H9 (cell line): ENCODE measurements around the gene AHNAK. TPM values are rescaled to one million over a fixed set of nuclear protein-coding genes. Genes with fewer than 3 reads are reported as not detected.

ENCODE experiments used
- DNase-seq: peaks from one replicate; pipeline ENCODE4 v3.0.0-alpha.2; 2017
- H2AFZ ChIP-seq: one replicate; pipeline ENCODE4 v1.6.1; 2013; ENCODE audit warnings: mild to moderate bottlenecking, low read length, control low read depth, moderate library complexity
- H2AK5ac ChIP-seq: 2 replicates; pipeline ENCODE4 v1.6.1; 2013; ENCODE audit warnings: low read length, control low read depth, mixed read lengths; ENCODE audit not compliant: insufficient read length
- H2BK120ac ChIP-seq: one replicate; pipeline ENCODE4 v1.6.1; 2013; ENCODE audit warnings: low read depth, mild to moderate bottlenecking, low read length, control low read depth, inconsistent platforms; ENCODE audit not compliant: poor library complexity, severe bottlenecking
- H2BK12ac ChIP-seq: 2 replicates; pipeline ENCODE4 v1.6.1; 2013; ENCODE audit warnings: low read length, control low read depth, mixed read lengths, low read depth; ENCODE audit not compliant: insufficient read length
- H2BK15ac ChIP-seq: 2 replicates; pipeline ENCODE4 v1.6.1; 2013; ENCODE audit warnings: low read depth, low read length, control low read depth
- H2BK20ac ChIP-seq: one replicate; pipeline ENCODE4 v1.6.1; 2013; ENCODE audit warnings: low read depth, mild to moderate bottlenecking, low read length, control low read depth, inconsistent platforms; ENCODE audit not compliant: poor library complexity, severe bottlenecking
- H2BK5ac ChIP-seq: 2 replicates; pipeline ENCODE4 v1.6.1; 2013; ENCODE audit warnings: low read length, control low read depth, mixed read lengths; ENCODE audit not compliant: insufficient read length
- H3K14ac ChIP-seq: 2 replicates; pipeline ENCODE4 v1.6.1; 2013; ENCODE audit warnings: low read length, control low read depth; ENCODE audit not compliant: insufficient read depth
- H3K18ac ChIP-seq: 2 replicates; pipeline ENCODE4 v1.6.1; 2013; ENCODE audit warnings: low read depth, mild to moderate bottlenecking, mixed read lengths, low read length, control low read depth; ENCODE audit not compliant: insufficient read length
- H3K23ac ChIP-seq: 2 replicates; pipeline ENCODE4 v1.6.1; 2013; ENCODE audit warnings: low read length, control low read depth, mixed read lengths, low read depth; ENCODE audit not compliant: insufficient read length
- H3K23me2 ChIP-seq: 2 replicates; pipeline ENCODE4 v1.6.1; 2013; ENCODE audit warnings: low read depth, mild to moderate bottlenecking, mixed read lengths, low read length, control low read depth; ENCODE audit not compliant: insufficient read length, poor library complexity, severe bottlenecking
- H3K27ac ChIP-seq: 2 replicates; pipeline ENCODE4 v1.5.1; 2013; ENCODE audit warnings: low read length, control low read depth, mixed read lengths, low read depth; ENCODE audit not compliant: insufficient read length
- H3K27me3 ChIP-seq: 2 replicates; pipeline ENCODE4 v1.6.1; 2013; ENCODE audit warnings: low read length, control low read depth, inconsistent platforms; ENCODE audit not compliant: insufficient read depth
- H3K4ac ChIP-seq: 2 replicates; pipeline ENCODE4 v1.6.1; 2013; ENCODE audit warnings: low read depth, mild to moderate bottlenecking, control low read depth, inconsistent platforms, low read length, moderate library complexity
- H3K4me1 ChIP-seq: 2 replicates; pipeline ENCODE4 v1.6.1; 2013; ENCODE audit warnings: low read length, control low read depth, inconsistent platforms; ENCODE audit not compliant: insufficient read depth
- H3K4me2 ChIP-seq: 2 replicates; pipeline ENCODE4 v1.6.1; 2013; ENCODE audit warnings: low read length, control low read depth, mixed read lengths; ENCODE audit not compliant: insufficient read length, insufficient read depth
- H3K56ac ChIP-seq: 2 replicates; pipeline ENCODE4 v1.6.1; 2013; ENCODE audit warnings: low read depth, mild to moderate bottlenecking, mixed read lengths, low read length, control low read depth; ENCODE audit not compliant: insufficient read length
- H3K79me1 ChIP-seq: 2 replicates; pipeline ENCODE4 v1.6.1; 2013; ENCODE audit warnings: low read depth, mild to moderate bottlenecking, moderate library complexity, low read length, control low read depth, inconsistent platforms; ENCODE audit not compliant: insufficient read depth, poor library complexity, severe bottlenecking
- H3K79me2 ChIP-seq: 2 replicates; pipeline ENCODE4 v1.6.1; 2013; ENCODE audit warnings: low read length, control low read depth, inconsistent platforms; ENCODE audit not compliant: insufficient read depth
- H3K9ac ChIP-seq: 2 replicates; pipeline ENCODE4 v1.6.1; 2013; ENCODE audit warnings: low read length, control low read depth, mixed read lengths; ENCODE audit not compliant: insufficient read length; ENCODE audit errors: extremely low read depth
- H3K9me3 ChIP-seq: one replicate; pipeline ENCODE4 v1.6.1; 2013; ENCODE audit warnings: low read depth, low read length, inconsistent platforms; ENCODE audit not compliant: control insufficient read depth
- H3T11ph ChIP-seq: one replicate; pipeline ENCODE4 v1.6.1; 2013; ENCODE audit warnings: mild to moderate bottlenecking, low read length, control low read depth, inconsistent platforms
- H4K20me1 ChIP-seq: one replicate; pipeline ENCODE4 v1.6.1; 2013; ENCODE audit not compliant: control insufficient read depth, insufficient read length, insufficient read depth
- H4K5ac ChIP-seq: 2 replicates; pipeline ENCODE4 v1.6.1; 2013; ENCODE audit warnings: low read depth, mild to moderate bottlenecking, mixed read lengths, low read length, control low read depth; ENCODE audit not compliant: insufficient read length
- H4K8ac ChIP-seq: replicated peaks from 2 replicates; pipeline ENCODE4 v1.6.1; 2013; ENCODE audit warnings: low read length, control low read depth, mixed read lengths, low read depth; ENCODE audit not compliant: insufficient read length
- H4K91ac ChIP-seq: 2 replicates; pipeline ENCODE4 v1.6.1; 2013; ENCODE audit warnings: low read depth, mild to moderate bottlenecking, moderate library complexity, mixed read lengths, low read length, control low read depth; ENCODE audit not compliant: insufficient read length
- H3K27ac Mint-ChIP-seq, 3 experiments: 2 replicates in 2 of 3; 3 replicates in 1 of 3; pipeline ENCODE4 v1.8.0; 2020 to 2021; ENCODE audit warnings: mixed read lengths in 3 of 3, mild to moderate bottlenecking in 1 of 3, moderate library complexity in 1 of 3
- H3K27me3 Mint-ChIP-seq: 2 replicates; pipeline ENCODE4 v1.8.0; 2021; ENCODE audit warnings: low read depth, mild to moderate bottlenecking, moderate library complexity, mixed read lengths
- H3K36me3 Mint-ChIP-seq, 3 experiments: 2 replicates in 2 of 3; 3 replicates in 1 of 3; pipeline ENCODE4 v1.8.0; 2020 to 2021; ENCODE audit warnings: low read depth in 3 of 3, mixed read lengths in 3 of 3; ENCODE audit not compliant: insufficient read depth in 1 of 3
- H3K4me1 Mint-ChIP-seq, 2 experiments: 2 replicates each; pipeline ENCODE4 v1.8.0; 2020; ENCODE audit warnings: mixed read lengths in 2 of 2
- H3K4me3 Mint-ChIP-seq, 2 experiments: 2 replicates in 1 of 2; 3 replicates in 1 of 2; pipeline ENCODE4 v1.8.0; 2020 to 2021; ENCODE audit warnings: mild to moderate bottlenecking in 2 of 2, mixed read lengths in 2 of 2, moderate library complexity in 1 of 2
- H3K9me3 Mint-ChIP-seq, 2 experiments: 2 replicates in 1 of 2; 3 replicates in 1 of 2; pipeline ENCODE4 v1.8.0; 2020; ENCODE audit warnings: mild to moderate bottlenecking in 2 of 2, mixed read lengths in 2 of 2, moderate library complexity in 1 of 2
- WGBS: extraction: QIAGEN DNeasy Blood & Tissue Kit; methylation state at CpG from one replicate; pipeline ENCODE4 v1.1.7; 2013; ENCODE audit warnings: missing lambda C conversion rate, low lambda C conversion rate, mixed read lengths; ENCODE audit not compliant: insufficient read length; ENCODE audit errors: extremely low coverage; 5-methylcytosine and 5-hydroxymethylcytosine counted together
- total RNA-seq: library from RNA; stranded (reverse); gene quantifications from 2 replicates; pipeline ENCODE4 v1.2.1, GENCODE V29; 2021
- TF ChIP-seq, protein P1 (sequence below): fragments of 200-600 bp; sonication (generic); conservative IDR thresholded peaks from 3 replicates; pipeline ENCODE4 v1.8.0; 2021; ENCODE audit warnings: antibody characterized with exemption, mild to moderate bottlenecking

AHNAK gene
- total RNA-seq, 1 experiment from 2014 or later: 15.2 TPM

DNA sequence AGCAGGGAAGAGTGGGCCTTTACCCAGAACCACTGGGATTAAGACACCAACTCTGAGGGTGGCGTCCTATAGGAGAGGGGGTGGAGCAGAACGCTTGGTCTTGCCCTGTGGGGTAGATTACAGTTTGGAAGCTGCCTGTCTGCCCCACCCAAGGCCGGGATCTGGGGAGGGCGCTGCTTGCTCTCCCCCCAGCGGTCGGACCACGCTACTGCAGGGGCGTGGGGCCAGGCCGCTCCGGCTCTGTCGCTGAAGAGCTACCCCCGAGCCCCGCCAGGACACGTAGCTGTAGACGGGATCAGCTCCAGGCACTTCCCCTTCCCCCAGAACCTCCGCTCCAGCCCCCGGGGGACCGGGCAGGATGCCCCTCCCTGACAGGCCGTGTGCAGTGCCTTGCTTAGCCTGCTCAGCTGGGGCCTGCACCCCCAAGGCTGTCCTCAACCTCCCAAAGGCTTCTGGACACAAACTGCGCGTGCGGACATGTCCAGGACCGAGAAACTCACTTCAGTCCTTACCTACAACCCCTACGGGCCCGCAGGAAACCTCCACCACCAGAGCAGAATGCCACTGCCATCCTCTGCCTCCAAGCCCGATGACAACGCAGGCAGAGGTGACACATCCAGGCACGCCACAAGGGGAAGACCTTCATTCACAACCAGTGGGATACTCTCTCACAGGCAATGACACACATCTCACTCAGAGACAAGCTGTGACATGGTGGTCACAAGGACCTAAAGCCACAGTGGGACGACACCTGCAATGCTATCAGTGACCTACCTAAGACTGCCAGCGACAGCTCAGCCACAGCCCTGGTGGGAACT lies 3.6 kb downstream of the AHNAK start:
- Histone ChIP-seq H3K4ac (no peak overlapping the region), H3K9me3 (no peaks in the 10 kb centered on the region), H2AK5ac (no peak overlapping the region), H3T11ph (no peak overlapping the region), H3K27ac (no peak overlapping the region), H3K4me2 (peak overlapping the region; percentile 5), H3K18ac (no peak overlapping the region), H2AFZ (no peak overlapping the region), H3K79me1 (no peaks in the 10 kb centered on the region), H3K23me2 (peaks cover 26% of the 10 kb centered on the region), H3K56ac (no peak overlapping the region), H3K23ac (no peak overlapping the region), H3K79me2 (no peaks in the 10 kb centered on the region), H3K14ac (no peak overlapping the region), H4K8ac (no peak overlapping the region), H2BK5ac (no peak overlapping the region), H4K20me1 (peaks cover 2% of the 10 kb centered on the region), H4K5ac (no peak overlapping the region), H3K27me3 (peaks cover 41% of the 10 kb centered on the region), H2BK15ac (no peak overlapping the region), H3K4me1 (no peaks in the 10 kb centered on the region; the same call in 1 of the 2 replicates), H3K9ac (no peak overlapping the region), H2BK12ac (no peak overlapping the region), H4K91ac (no peak overlapping the region), H2BK20ac (no peak overlapping the region), H2BK120ac (no peak overlapping the region)
- Mint-ChIP-seq H3K4me1 (peaks cover 39 to 56% of the 10 kb centered on the region in 2 experiments), H3K27me3 (peaks cover 62% of the 10 kb centered on the region), H3K4me3 (peak overlapping the region; percentile 15 to 54; a peak in 4 of 5 replicates), H3K27ac (no peak overlapping the region), H3K36me3 (no peaks in the 10 kb centered on the region; a peak in 1 of 7 replicates), H3K9me3 (no peaks in the 10 kb centered on the region; a peak in 1 of 5 replicates)
- DNase-seq: peak; percentile 86
- TF ChIP-seq, protein P1, sequence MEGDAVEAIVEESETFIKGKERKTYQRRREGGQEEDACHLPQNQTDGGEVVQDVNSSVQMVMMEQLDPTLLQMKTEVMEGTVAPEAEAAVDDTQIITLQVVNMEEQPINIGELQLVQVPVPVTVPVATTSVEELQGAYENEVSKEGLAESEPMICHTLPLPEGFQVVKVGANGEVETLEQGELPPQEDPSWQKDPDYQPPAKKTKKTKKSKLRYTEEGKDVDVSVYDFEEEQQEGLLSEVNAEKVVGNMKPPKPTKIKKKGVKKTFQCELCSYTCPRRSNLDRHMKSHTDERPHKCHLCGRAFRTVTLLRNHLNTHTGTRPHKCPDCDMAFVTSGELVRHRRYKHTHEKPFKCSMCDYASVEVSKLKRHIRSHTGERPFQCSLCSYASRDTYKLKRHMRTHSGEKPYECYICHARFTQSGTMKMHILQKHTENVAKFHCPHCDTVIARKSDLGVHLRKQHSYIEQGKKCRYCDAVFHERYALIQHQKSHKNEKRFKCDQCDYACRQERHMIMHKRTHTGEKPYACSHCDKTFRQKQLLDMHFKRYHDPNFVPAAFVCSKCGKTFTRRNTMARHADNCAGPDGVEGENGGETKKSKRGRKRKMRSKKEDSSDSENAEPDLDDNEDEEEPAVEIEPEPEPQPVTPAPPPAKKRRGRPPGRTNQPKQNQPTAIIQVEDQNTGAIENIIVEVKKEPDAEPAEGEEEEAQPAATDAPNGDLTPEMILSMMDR: peak; percentile 99
- WGBS: no CpG with 5 or more reads among the region's 30 CpGs
